ENCODE results near the gene ICE2.

ICE2 gene

GRCh38 chr15:60494108-60494507, 15.2 kb upstream of the ICE2 start:
- no peak for DNase-seq

- DNase-seq = no peak
Observed at GRCh38 chr15:60493166-60493565, 14.2 kb upstream of the ICE2 start.

GRCh38 chr15:60486742-60487141, 7.8 kb upstream of the ICE2 start:
- no peak for DNase-seq

- DNase-seq = no peak
Observed at GRCh38 chr15:60485365-60486055, 6.6 kb upstream of the ICE2 start.

GRCh38 chr15:60483042-60483441, 4.1 kb upstream of the ICE2 start:
- no peak for DNase-seq

GRCh38 chr15:60480888-60481287, 1.9 kb upstream of the ICE2 start:
- DNase-seq = no peak

- no peak for DNase-seq
Observed at GRCh38 chr15:60480149-60480548, 1.2 kb upstream of the ICE2 start.

GRCh38 chr15:60479361-60480110, 594 bp upstream of the ICE2 start:
- DNase-seq = no peak

GRCh38 chr15:60477916-60478565, 901 bp downstream of the ICE2 start:
- DNase-seq = no peak

GRCh38 chr15:60477164-60477563, 1.8 kb downstream of the ICE2 start:
- no peak for DNase-seq

GRCh38 chr15:60476713-60477112, 2.2 kb downstream of the ICE2 start:
- no peak for DNase-seq

GRCh38 chr15:60473135-60473534, 5.8 kb downstream of the ICE2 start:
- DNase-seq = no peak

GRCh38 chr15:60471314-60471713, 7.6 kb downstream of the ICE2 start:
- DNase-seq = no peak

- no peak for DNase-seq
Observed at GRCh38 chr15:60469893-60470641, 8.9 kb downstream of the ICE2 start.

- DNase-seq = no peak
Observed at GRCh38 chr15:60464836-60465630, 13.9 kb downstream of the ICE2 start.

- DNase-seq = no peak
Observed at GRCh38 chr15:60462027-60462426, 16.9 kb downstream of the ICE2 start.

GRCh38 chr15:60460931-60461330, 18.0 kb downstream of the ICE2 start:
- DNase-seq = no peak

GRCh38 chr15:60458721-60459120, 20.2 kb downstream of the ICE2 start:
- no peak for DNase-seq

- no peak for DNase-seq
Observed at GRCh38 chr15:60457985-60458384, 21.0 kb downstream of the ICE2 start.

- no peak for DNase-seq
Observed at GRCh38 chr15:60454824-60455223, 24.1 kb downstream of the ICE2 start.

- DNase-seq = no peak
Observed at GRCh38 chr15:60448668-60449360, 30.1 kb downstream of the ICE2 start.

All from activated T-cell treated with anti-CD3 and anti-CD28 coated beads for 4 hours (primary cell).